AG04449 (cell line): Measurements from ENCODE around the gene DCTN4.

Experiments used
- CTCF ChIA-PET: fragments of 350-600 bp; formaldehyde crosslinking; extraction: SDS; loops from one replicate; lab custom pipeline; 2021; ENCODE audit warnings: antibody characterized with exemption; lab: Yijun Ruan, JAX
- POLR2A ChIA-PET: fragments of 400-600, 350-600 bp; formaldehyde crosslinking; extraction: SDS; loops from one replicate; lab custom pipeline; 2020; ENCODE audit warnings: antibody characterized with exemption, inconsistent platforms; lab: Yijun Ruan, JAX
- DNase-seq: peaks from one replicate; pipeline ENCODE4 v3.0.0-alpha.2; 2010; ENCODE audit warnings: low read depth, low spot score
- H3K4me3 ChIP-seq: 2 replicates; pipeline ENCODE4 v1.5.1; 2011; ENCODE audit warnings: low read depth, mild to moderate bottlenecking, control low read depth, low read length
- CTCF ChIP-seq: IDR thresholded peaks from one replicate; pipeline ENCODE4 v1.5.1; 2011; ENCODE audit warnings: mild to moderate bottlenecking, moderate library complexity, low read length, control low read depth, inconsistent platforms; ENCODE audit not compliant: insufficient read depth; ENCODE audit errors: missing control alignments

DCTN4 gene

GRCh38 chr5:150710165-150710564 is 48.7 kb downstream of the DCTN4 start:
- H3K4me3 ChIP-seq = no peak overlapping the region
- TF ChIP-seq CTCF = peak; percentile 8
- ChIA-PET POLR2A (no interaction called here), CTCF (interaction anchor here (1.1 to 2.5 kb wide), 4 partner anchors 10 to 251 kb away, joined by 3 to 17 read pairs (median 6); no protein-coding TSS in a partner anchor)
- DNase-seq = no peak

DNA sequence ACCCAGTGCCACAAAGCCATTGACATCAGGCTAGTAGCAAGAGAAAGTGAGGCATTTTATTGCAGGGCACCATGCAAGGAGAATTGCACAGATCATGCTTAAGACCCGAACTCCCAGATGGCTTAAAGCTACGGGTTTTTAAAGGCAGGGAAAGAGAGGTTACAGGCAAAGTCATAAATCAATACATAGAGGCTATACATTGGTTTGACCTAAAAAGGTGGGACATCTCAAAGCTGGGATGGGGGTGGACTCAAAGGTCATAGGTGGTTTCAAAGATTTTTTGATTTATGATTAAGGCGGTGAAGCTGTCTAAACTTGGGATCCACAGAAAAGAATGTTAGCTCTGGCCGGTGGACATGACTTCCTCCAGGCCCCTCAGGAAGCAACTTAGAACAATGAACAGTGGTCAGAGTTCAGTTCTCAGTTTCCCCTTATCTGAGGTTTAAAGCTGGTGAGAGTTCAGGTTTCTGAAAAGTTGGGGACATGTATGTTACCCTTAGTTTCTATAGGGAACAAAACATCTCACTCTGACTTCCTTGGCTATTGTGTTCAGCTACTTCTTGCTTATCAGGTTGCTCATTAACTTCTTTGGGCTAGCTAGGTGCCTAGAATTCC is 51.9 kb downstream of the DCTN4 start:
- TF ChIP-seq CTCF = no peak
- CTCF ChIA-PET = interaction anchor here (0.9 to 1.3 kb wide), 3 partner anchors 13 to 144 kb away, joined by 3 to 4 read pairs (median 3); no protein-coding TSS in a partner anchor
- H3K4me3 ChIP-seq = no peak overlapping the region
- POLR2A ChIA-PET = no interaction called here
- DNase-seq = no peak

- CTCF ChIA-PET = interaction anchor here (0.7 to 2.9 kb wide), 3 partner anchors 12 to 144 kb away, joined by 3 to 7 read pairs (median 3); no protein-coding TSS in a partner anchor
- DNase-seq = no peak
- no peak overlapping the region for H3K4me3 ChIP-seq
- TF ChIP-seq CTCF = no peak
- POLR2A ChIA-PET = no interaction called here
Observed at GRCh38 chr5:150703762-150704161, 55.1 kb downstream of the DCTN4 start.

DNA sequence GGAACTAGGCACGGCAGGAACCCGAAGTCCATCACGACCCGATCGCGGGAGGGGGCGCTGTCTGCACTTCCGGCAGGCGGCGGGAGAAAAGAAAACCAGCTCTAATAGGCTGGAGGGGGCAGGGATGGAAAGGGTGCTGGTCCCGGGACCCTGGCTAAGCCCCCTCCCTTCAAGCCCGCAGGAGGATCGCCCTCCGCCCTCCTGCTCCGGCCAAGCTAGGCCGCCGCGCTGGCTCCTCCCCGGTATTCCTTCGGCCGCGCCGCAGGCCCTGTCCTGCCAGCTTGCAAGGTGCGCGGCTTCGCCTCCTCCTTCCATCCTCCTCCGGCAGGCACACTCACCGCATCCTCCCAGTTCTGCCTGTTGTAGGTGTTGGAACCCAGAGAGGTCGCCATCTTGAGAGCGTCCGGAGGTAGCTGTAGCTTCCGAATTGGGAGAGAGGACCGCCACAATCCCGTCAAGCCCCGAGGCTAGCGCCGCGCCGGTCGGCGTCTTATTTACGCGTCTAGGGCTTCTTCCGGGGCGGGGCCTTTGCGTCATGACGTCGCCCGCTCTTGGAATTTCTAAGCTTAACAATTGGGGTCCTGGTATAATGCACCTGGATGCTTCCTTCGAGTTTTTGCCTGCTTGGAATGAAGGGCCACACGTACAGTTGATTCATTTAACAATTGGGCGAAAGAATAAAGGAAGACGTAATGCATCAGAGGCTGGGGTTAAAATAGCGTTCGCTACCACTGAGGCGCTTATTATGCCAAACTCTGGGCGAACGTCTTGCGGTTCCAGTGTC is 58.0 kb downstream of the DCTN4 start, which contains the start of gene RBM22:
RBM22 (minus strand) TSS at position 469 of the 784 bp plus-strand sequence; CDS start at position 392, 77 bp downstream.
- H3K4me3 ChIP-seq = peak within 1 kb of the TSS; percentile 96
- DNase-seq = peak; percentile 26
- ChIA-PET POLR2A (interaction anchor here (0.6 to 1.9 kb wide), 11 partner anchors 13 to 251 kb away, joined by 3 to 9 read pairs (median 4); partner anchors contain the start of genes DCTN4, SMIM3 and SYNPO), CTCF (interaction anchor here (0.7 to 5.9 kb wide), 36 partner anchors 9 to 248 kb away, joined by 3 to 93 read pairs (median 5); partner anchors contain the start of genes DCTN4, MYOZ3 and SMIM3)
- peak; percentile 77 for TF ChIP-seq CTCF

DNA sequence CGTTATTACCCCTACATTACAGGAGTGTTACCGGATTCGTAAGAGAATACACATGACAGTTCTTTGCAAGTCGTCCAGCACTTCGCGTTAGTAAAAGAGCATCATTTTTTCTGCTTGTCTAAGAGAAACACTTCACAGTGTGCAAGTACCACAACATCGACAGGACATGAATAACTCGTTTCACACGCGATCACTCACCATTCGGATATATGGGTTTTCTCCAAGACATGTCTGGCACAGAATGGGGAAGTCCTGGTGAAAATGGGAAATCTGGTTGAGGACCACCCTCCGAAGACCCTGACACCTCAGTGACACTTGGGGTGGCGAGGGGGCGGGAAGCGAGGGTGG is 58.6 kb downstream of the DCTN4 start:
- TF ChIP-seq CTCF = no peak
- DNase-seq = no peak
- POLR2A ChIA-PET = interaction anchor here (0.9 to 1.9 kb wide), 7 partner anchors 12 to 250 kb away, joined by 3 to 9 read pairs (median 4); partner anchors contain the start of genes DCTN4, SMIM3 and SYNPO
- CTCF ChIA-PET = interaction anchor here (0.9 to 5.9 kb wide), 34 partner anchors 8 to 241 kb away, joined by 3 to 93 read pairs (median 5); partner anchors contain the start of genes DCTN4 and MYOZ3
- peak overlapping the region; percentile 96 for H3K4me3 ChIP-seq
